Cardiac fibroblast (primary cell): ENCODE data around the gene PTGER2.

Experiments
- DNase-seq, 2 donors: peaks; one replicate each; pipeline versions ENCODE4 v3.0.0 to v3.0.0-alpha.2; 2010; ENCODE audit warnings: low read depth in 2 of 2
- H3K4me3 ChIP-seq, 2 donors: replicated peaks in 1 of 2; 1 replicate in 1 of 2; 2 replicates in 1 of 2; pipeline ENCODE4 v1.5.1; 2011; ENCODE audit warnings: low read depth in 2 of 2, low read length in 2 of 2, mild to moderate bottlenecking in 2 of 2, moderate library complexity in 1 of 2
- CTCF ChIP-seq: IDR thresholded peaks from one replicate; pipeline ENCODE4 v1.5.1; 2011; ENCODE audit warnings: low read depth, mild to moderate bottlenecking, low read length, inconsistent platforms

PTGER2 gene

GRCh38 chr14:52348279-52348678 is 34.2 kb downstream of the PTGER2 start:
- H3K4me3 ChIP-seq, result no peak overlapping the region
- TF ChIP-seq CTCF, result no peak
- peak in 1 of 2 donors; percentile 48 for DNase-seq

GRCh38 chr14:52348776-52349175 is 34.7 kb downstream of the PTGER2 start:
- peak; percentile 72 to 74 for DNase-seq
- TF ChIP-seq CTCF, result no peak
- no peak overlapping the region for H3K4me3 ChIP-seq

- TF ChIP-seq CTCF, result no peak
- DNase-seq, result peak in 1 of 2 donors; percentile 47
These were observed 35.6 kb downstream of the PTGER2 start for GRCh38 chr14:52349731-52350130.

GRCh38 chr14:52350445-52350844 is 36.3 kb downstream of the PTGER2 start:
- no peak for TF ChIP-seq CTCF
- no peak for DNase-seq
- H3K4me3 ChIP-seq, result no peak overlapping the region

More at GRCh38 chr14:52349731-52350130, 35.6 kb downstream of the PTGER2 start:
- no peak overlapping the region for H3K4me3 ChIP-seq

GRCh38 chr14:52351233-52352060 is 37.3 kb downstream of the PTGER2 start:
- TF ChIP-seq CTCF, result no peak
- DNase-seq, result peak; percentile 67 to 89
- no peak overlapping the region for H3K4me3 ChIP-seq

GRCh38 chr14:52352061-52352491 is 38.0 kb downstream of the PTGER2 start:
- H3K4me3 ChIP-seq, result no peak overlapping the region
- DNase-seq, result peak in 1 of 2 donors; percentile 47
- TF ChIP-seq CTCF, result no peak
